ENCODE data around the gene KAZN.

KAZN gene

DNA sequence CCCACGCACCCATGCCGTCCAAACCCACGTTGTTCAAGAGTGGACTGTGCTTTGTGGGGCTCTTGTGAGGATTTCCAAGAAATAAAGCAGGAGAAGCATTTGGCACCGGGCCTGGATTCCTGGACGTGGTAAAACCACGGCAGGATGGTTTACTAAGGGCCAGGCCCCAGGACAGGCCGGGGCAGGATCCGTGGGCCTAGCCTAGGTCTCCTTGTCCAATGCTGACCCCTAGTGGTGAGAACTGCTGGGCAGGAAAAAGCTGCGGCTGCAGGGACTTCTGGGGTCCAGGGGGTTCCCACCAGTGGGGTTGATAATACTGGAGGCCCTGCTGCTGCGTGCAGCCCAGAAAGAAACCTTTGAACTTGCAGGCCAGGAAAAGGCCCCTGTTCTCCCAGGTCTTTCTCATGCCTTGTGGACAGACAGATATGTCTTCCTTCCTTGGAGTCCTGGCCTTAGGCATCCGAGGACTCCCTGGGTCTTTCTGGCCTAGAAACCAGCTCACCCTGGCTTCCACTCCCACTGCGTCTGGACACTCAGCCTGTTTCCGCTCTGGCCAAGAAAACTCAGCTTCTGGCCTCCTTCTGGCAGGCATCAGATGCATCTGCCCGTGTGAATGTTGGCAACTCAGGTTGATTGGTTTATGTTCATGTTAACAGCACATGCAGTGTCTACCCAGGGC, 448.1 kb downstream of the KAZN start:
- peak; percentile 81 for DNase-seq

DNA sequence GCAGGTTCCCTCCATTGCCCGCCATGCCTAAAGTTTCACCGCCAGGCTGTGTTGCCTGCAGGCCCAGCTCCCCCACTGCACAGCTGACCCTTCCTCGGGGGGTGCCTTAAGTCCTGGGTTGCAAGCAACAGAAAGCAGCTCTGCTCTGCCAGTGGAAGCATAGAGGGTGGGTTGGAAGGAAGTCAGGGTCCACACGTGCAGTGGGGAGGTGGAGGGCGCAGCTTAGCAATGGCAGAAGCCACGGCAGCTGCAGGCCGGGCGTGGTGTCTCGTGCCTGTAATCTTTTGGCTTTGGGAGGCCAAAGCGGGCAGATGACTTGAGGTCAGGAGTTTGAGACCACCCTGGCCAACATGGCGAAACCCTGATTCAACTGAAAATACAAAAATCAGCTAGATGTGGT, 448.8 kb downstream of the KAZN start:
- DNase-seq, result no peak

DNA sequence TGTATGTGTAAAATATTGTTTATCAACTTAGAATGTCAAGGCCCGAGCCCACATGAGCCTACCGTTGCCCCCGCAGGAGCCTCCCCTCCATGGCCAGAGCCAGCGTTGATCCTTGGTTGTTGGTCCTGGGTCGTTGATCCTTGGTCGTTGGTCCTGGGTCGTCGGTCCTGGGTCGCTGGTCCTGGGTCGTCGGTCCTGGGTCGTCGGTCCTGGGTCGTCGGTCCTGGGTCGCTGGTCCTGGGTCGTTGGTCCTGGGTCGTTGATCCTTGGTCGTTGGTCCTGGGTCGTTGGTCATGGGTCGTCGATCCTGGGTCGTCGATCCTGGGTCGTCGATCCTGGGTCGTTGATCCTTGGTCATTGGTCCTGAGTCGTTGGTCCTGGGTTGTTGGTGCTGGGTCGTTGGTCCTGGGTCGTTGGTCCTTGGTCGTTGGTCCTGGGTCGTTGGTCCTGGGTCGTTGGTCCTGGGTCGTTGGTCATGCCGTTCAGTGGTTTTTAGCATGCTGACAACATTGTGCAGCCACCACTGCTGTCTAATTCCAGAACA, 450.0 kb downstream of the KAZN start:
- DNase-seq, result no peak

DNA sequence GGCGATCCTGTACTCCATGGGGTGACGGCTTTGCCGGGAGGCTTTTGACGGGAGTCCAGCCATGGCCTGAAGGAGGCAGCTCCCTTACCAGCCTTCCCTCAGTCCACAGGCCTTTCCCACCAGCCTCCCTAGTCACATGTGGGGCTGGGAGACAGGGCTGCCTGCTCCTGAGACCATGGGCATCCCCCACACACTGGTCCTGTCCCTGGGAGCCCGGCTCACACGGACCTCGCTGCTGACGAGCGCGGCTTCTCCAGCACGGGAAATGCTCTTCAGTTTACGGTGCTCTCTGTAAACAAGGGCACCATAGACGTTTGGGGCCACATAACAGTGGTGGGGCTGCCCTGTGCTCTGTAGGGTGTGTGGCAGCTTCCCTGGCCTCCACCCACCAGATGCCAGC, 450.6 kb downstream of the KAZN start:
- no peak for DNase-seq

DNA sequence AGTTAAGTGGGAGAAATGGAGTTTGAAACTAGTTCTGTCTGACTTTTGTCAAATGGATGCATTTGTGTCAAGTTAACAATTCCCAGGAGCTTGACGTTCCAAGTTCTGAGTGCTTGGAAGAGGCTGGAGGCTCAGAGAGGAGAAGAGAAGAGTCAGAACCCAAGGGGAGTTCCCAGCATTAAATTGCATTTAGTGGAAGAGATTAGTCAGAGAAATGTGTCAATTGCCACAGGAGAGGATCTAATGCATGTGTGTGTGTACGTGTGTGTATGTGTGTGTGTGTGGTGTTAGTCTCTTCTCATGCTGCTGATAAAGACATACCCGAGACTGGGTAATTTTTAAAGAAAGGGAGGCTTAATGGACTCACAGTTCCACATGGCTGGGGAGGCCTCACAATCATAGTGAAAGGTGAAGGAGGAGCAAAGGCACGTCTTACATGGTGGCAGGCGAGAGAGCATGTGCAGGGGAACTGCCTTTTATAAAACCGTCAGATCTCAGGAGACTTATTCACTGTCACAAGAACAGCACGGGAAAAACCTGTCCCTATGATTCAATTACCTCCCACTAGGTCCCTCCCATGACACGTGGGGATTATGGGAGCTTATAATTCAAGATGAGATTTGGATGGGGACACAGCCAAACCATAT, 453.5 kb downstream of the KAZN start:
- no peak for DNase-seq

DNA sequence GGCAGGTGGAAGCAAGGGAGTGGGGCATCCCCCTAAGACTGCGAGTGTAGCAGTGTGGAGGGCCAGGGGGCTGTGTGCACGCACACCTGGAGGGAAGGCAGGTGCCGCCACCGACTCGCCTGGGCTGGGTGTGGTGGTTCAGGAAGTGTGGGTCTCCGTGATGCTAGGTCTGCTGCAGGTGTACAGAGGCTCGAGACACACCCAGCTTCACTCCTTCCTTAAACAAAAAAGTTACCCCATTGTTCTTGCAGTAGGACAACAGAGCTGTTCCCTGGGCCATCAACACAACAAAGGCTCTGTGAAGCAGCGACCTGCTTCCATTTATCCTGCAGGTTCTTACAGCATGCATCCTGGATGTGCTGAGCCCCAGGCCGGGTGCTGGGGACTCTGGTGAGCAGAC, 454.7 kb downstream of the KAZN start:
- no peak for DNase-seq

DNA sequence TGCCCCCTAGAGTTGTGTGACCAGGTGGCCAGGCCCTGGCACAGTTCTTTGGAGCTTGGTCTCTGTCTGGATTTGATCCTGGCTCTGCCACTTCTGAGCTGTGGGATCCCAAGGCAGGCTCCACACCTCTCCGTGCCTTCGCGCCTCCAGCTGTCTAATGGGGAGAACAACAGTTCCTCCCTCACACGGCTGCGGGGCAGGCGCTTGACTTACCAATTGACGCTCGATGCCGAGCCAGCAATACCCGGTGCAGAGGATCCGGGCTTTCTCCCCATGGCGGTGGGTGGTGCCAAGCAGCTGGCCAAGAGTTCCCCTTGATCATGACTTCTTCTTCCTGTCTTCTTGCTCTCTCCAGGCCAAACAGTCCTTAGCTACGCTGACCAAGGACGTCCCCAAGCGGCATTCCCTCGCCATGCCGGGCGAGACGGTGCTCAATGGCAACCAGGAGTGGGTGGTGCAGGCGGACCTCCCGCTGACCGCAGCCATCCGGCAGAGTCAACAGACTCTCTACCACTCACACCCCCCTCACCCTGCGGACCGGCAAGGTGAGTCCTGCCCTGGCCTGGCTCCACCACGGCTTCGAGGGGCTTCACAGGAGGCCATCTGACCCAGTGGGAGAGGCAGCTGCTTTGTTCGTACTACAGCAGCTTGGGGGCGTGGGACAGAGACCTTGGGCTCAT, 457.4 kb downstream of the KAZN start:
- no peak for DNase-seq

DNA sequence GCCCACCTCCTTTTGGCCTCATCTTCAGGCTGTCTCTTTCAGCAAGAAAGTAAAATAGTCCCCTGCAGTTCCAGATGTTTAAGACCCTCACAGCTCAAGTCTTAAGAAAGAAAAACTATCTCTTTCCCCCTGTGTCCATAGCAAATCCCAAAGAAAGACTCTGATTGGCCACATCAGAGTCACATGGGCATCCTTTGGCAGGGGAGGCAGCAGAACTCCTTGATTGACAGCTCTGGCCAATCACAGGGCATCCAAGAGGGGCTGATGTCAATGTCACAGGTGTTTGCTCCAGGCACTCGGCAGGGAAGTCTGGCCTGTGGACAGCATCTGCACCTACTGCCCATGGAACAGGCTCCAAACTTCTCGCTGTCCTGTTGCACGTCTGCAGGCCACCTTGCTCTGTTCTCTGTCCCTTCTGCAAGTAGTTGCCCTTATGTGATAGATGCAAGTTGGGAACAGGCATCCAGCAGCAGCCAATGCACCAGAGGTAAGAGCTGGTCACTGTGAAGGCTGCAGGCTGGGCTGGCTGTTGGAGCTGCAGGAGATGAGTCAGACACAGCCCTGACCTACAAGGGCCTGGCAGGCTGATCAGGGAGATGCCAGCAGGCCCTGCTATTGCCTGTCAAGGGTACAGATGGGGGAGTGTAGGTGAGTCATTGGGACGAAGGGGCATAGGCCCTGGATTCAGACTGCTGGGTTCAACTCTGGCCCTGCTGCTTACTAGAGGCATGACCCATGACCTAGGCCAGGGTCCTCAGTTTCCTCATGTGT, 458.2 kb downstream of the KAZN start:
- no peak for DNase-seq

DNA sequence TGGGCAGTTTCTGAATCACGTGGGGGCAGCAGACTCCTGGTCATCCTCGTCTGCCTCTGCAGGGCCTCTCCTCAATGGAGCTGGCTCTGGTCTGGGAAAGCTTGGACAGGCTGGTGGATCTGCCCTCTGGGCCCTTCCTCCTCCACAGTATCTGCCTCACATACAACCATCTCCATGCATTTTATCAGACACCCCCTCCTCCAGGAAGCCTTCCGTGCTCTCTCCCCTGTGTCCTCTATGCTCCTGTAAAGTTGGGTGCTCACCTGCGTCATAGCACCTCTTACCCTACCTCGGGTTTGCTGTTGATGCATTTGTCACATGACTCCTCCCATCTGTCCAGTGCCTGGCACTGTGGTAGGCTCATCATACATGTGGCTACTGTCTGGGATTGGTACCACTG, 459.3 kb downstream of the KAZN start:
- DNase-seq, result no peak

DNA sequence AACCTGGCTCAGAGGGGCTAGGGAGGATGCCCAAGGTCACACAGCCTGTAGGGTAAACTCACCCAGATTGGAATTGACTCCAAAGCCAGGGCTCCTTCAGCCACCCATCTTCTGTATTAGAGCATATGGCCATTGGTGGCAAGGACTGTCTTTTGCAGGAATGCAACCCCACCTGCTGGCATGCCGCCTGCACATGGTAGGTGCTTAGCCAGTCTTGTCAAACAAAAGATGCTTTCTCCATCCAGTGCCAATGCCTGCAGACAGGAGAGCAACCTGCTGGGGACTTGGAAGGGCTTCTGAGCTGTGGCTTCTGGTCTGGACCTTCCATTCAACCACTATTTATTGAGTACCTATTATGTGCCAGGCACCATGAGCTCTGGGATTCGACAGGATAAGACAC, 459.8 kb downstream of the KAZN start:
- no peak for DNase-seq

DNA sequence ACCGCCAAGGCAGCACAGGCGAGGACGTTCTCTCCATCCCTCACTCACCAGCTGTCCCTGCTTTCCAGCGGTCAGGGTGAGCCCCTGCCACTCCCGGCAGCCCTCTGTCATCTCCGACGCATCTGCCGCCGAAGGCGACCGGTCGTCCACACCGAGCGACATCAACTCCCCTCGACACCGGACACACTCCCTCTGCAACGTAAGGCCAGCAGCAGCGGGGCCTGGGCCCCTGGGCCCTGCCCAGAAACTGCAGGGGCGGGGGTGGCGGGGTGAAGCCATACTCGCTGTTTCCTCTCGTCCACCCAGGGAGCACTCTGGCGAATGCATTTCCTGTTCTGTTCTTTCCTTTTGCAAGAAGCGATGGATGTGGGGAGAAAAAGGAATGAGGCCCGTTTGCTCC, 461.6 kb downstream of the KAZN start:
- DNase-seq, result no peak

DNA sequence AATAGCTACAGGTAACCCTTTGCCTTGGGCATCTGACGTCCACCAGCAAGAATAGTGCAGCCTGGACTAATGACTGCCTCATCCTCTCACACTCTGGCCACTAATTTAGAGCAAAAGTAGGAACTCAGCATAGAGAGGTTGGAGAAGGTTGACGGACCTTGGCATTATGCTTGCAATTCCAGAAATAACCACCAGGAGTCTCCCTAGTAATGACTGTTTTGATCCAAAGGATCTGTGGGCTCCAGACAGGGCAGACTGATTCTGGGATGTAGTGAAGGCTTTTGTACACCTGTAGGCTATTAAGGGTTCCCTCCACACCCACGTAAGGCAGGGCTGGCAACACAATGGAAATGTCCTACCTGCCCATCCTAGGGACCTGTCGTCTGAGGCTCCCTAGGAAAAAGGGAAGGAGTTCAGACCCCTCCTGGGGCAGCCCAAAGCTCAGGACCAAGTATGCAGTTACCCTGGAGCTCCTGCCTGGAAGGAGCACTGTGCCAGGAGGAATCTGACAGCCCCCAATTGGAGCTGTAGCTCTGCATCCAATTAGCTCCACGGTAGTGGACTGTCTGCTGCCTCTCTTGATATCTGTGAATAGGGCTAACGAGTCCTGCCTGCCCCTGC, 464.1 kb downstream of the KAZN start:
- DNase-seq, result no peak

DNA sequence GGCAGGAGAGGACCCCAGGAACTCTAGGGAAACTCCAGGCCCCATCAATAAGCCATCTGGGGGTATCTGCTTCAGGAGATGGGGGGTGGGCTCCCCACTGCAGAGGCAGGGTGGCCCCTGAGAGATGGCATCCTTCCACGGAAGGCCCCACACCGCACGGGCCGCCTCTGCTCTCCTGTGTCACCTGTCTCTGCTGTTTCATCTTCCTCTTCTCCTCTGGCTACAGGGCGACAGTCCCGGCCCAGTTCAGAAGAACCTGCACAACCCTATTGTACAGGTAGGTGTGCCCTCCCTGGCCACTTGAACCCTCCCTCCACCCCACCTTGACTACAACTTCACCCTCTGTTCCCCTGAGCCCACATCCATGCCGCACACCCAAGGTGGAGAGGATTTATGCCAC, 464.9 kb downstream of the KAZN start:
- no peak for DNase-seq

DNA sequence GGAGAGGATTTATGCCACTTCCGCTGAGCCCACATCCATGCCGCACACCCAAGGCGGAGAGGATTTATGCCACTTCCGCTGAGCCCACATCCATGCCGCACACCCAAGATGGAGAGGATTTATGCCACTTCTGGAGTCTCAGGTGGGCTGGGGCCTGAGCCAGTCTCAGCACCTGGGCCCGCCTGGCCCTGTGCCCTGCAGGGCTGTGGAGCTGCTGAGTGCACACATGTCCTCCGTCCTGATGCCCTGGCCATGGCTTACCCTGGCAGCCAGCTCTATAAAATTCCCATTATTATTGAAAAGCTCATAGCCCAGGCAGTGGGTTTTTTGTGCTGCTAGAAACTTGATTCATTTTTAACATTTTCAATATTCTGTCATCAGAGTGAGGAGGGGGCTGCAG, 465.3 kb downstream of the KAZN start:
- no peak for DNase-seq

DNA sequence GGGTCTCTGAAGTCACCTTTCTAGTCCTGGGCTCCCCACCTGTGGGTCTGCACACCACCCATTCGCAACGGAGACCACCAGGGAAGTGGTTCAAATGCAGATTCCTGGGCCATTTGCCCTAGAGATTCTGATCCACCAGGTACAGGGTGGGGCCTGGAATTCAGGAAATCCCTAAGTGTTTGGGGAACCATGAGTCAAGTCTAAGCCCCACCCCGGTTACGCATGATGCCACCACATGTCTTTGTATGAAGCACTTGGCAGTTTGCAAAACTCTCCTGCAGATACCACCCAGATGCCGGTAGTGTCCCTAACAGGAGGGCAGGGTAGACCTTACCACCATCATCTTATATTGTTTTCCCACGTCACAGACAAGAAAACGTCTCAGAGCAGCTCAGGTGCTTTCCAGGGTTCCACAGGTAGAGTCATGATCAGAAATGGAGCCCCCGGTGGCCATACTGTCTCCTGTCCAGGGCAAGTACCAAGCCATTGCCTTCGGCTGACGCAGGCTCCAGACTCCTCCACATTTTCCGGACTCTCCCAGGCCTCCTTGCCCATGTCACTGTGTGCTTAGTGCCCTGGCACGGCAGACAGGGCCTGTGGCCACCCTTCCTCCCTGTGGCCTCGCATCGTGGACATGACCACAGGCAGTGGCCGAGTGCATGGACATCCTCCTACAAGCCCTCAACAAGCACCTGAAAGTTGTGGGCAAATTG, 465.9 kb downstream of the KAZN start:
- DNase-seq, result no peak

DNA sequence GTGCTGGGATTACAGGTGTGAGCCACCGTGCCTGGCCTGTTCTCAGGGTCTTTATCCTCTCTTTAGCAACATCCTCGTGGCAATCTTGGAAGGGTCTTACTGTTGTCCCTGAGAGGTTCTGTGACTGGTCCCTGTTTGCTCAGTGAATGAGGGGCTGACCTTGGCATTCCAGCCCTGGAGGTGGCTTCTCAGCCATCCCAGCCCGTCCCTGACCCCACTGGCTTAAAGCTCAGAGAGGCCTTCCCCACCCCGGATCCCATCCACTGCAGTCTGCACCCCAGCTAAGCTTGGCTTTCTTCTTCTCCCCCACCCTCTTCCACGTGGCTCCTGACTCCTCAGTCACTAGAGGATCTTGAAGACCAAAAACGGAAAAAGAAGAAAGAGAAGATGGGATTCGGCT, 466.8 kb downstream of the KAZN start:
- no peak for DNase-seq

DNA sequence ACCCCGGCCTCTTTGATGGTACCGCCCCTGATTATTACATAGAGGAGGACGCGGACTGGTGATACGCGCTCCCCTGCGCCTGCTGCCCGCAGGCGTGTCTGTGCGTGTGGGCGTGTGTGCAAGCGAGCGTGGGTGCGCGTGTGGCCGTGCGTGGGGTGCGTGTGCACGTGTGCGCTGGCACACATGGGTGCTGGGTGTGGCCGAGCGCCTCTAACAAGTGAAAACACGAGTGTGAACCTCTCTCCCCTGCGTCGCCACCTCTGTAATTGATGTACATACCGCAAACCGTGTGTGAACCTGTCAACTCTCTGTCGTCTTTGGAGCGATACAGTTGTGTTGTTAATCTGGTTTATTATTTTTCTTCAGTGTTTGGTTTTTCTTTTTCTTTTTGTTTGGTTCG, 467.3 kb downstream of the KAZN start:
- DNase-seq, result no peak

DNA sequence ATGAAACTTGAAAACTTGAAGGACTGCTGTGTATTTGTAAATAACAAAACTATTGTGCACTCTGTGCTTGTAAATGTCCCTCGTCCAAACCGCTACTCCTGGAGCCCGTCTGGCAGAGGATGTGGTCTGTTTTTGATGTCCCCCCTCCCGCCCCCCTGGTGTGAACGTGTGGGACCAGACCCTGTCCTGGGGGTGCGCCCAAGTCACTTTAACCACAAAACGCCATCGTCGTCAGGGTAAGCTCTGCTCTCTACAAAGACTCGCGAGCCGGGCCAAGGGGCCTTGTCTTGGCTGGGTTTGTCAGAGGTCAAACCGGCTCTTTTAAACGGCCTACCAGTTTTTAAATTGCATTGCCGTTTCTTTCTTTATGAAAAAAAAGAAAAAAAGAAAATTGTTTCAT, 467.7 kb downstream of the KAZN start:
- DNase-seq, result no peak

DNA sequence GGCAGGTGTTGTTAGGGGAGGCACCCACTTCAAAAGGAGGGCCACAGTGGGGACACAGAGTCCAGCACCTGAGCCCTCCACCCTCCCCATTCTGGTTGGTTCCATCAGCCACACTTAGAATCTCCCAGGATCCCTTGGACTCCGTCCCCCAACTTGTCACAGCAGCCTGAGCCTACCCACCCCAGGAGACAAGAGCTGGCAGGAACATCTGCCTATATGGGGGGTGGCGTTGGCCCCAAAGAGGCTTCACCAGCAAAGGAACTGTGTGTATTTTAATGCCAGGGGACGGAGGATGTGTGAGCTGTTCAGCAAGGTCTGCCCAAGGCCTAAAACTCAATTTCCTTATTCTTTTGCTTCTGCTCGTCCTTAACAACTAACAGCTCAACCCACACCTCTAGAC, 468.7 kb downstream of the KAZN start:
- no peak for DNase-seq

DNA sequence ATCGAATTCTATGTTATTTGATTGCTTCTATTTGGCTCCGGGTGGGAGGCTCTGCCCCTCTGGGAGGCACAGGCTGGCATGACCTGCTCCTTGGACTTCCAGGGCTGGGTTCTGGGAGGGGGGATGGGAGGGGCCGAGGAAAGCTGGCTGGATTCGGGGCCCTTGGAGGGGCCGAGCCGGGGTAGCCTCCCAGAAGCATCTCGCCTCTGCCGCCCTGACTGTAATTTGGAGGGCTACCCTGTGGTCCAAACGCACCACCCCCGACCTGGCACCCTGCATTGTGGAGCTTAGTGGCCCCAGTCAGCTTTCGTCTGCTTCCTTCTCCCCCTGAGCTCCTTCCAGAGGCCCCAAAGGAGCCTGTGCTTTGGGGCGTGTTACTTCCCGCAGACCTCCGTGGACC, 469.7 kb downstream of the KAZN start:
- DNase-seq, result no peak

DNA sequence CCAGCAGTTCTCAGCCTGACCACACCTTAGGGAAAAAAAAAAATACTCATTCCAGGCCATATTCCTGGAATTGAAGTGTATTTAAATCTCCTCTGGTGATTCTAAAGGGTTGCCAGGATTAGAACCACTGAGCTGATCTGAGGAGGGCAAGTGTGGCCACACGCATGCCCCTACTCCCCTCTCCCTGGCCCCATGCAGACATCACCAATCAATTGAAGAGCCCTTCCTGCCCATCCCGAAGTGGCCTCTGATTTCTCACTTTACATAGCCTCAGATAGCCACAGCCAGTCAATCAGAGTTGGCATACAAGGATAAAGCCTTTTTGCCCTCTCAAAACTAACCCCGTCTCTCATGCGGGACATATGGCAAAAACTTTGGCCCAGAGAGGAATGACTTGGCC, 470.5 kb downstream of the KAZN start:
- DNase-seq, result no peak

DNA sequence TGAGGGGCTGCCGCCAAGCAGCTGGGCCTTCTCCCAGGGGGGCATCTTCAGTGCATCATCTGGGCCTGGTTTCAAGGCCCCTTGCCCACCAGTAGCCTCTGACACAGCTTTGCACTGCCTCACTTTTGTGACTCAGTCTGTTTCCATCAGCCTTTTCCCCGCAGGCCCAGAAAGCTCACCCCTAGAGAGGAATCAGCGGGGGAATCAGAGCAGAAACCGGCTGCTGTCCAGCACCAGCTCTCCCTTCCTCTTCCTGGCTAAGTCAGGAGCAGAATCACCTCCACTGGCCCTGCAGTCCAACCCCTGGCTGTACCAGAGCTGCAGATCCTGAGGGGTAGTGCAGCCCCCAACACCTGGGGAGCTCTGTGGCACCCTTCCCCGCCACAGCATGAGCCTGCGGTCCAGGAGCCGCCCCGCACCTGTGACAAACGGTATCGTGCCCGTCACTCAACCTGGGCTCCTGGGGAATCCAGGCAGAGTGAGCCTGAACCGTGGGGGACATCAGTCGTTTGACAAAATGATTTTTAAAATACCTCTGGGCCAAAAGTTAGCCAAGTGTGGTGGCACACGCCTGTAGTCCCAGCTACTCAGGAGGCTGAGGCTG, 471.8 kb downstream of the KAZN start:
- DNase-seq, result no peak
